ENCODE results near the gene PRSS22.

- TF ChIP-seq CTCF (IDR thresholded peaks at IDR 0.05) = no peak
- TF ChIP-seq POLR2A (IDR thresholded peaks at IDR 0.05) = no peak
Observed at GRCh38 chr16:2825906-2826305, 32.1 kb downstream of the PRSS22 start.
